Activated CD8-positive, alpha-beta memory T cell treated with anti-CD3 and anti-CD28 coated beads for 36 hours (primary cell): ENCODE data around the gene SNRPA1. TPM values are rescaled to one million over a fixed set of nuclear protein-coding genes. Genes with fewer than 3 reads are reported as not detected.

Experiments
- CTCF ChIA-PET: fragments of 350-600 bp; sonication (Branson Sonifier 250); formaldehyde crosslinking; loops from one replicate; lab custom pipeline; 2021; ENCODE audit warnings: antibody characterized with exemption; lab: Charles Lee
- POLR2A ChIA-PET: fragments of 350-600 bp; sonication (Branson Sonifier 250); formaldehyde crosslinking; loops from one replicate; lab custom pipeline; 2021; ENCODE audit warnings: antibody characterized with exemption; lab: Charles Lee
- total RNA-seq, 2 experiments: library from RNA; stranded (reverse); gene quantifications; one replicate each; pipeline ENCODE4 v1.2.3, GENCODE V29; 2021

The SNRPA1 gene
- total RNA-seq, 2 experiments from 2014 or later: 233 to 237 TPM

- ChIA-PET CTCF (interaction anchor here (2.2 kb wide), 1 partner anchor 9 kb away, joined by 7 read pairs; no protein-coding TSS in a partner anchor), POLR2A (no interaction called here)
Observed at GRCh38 chr15:101322016-101322695, 27.1 kb upstream of the SNRPA1 start.

GRCh38 chr15:101320501-101321052 is 25.5 kb upstream of the SNRPA1 start:
- POLR2A ChIA-PET: interaction anchor here (0.5 to 1.2 kb wide), 2 partner anchors 28 to 193 kb away, joined by 3 to 7 read pairs; no protein-coding TSS in a partner anchor
- CTCF ChIA-PET: interaction anchor here (0.9 to 2.2 kb wide), 5 partner anchors 10 to 26 kb away, joined by 3 to 9 read pairs (median 4); partner anchors contain the start of gene SNRPA1

- CTCF ChIA-PET: no interaction called here
- POLR2A ChIA-PET: no interaction called here
Observed at GRCh38 chr15:101318839-101319238, 23.8 kb upstream of the SNRPA1 start.

GRCh38 chr15:101318147-101318819 is 23.2 kb upstream of the SNRPA1 start:
- CTCF ChIA-PET: no interaction called here
- POLR2A ChIA-PET: no interaction called here

- CTCF ChIA-PET: no interaction called here
- POLR2A ChIA-PET: interaction anchor here (0.6 kb wide), 1 partner anchor 1729 kb away, joined by 3 read pairs; no protein-coding TSS in a partner anchor
Observed at GRCh38 chr15:101317336-101317872, 22.4 kb upstream of the SNRPA1 start.

GRCh38 chr15:101316529-101316928 is 21.5 kb upstream of the SNRPA1 start:
- POLR2A ChIA-PET: interaction anchor here (0.6 kb wide), 1 partner anchor 1728 kb away, joined by 3 read pairs; no protein-coding TSS in a partner anchor

GRCh38 chr15:101315736-101316135 is 20.7 kb upstream of the SNRPA1 start:
- POLR2A ChIA-PET: no interaction called here

More at GRCh38 chr15:101316529-101316928, 21.5 kb upstream of the SNRPA1 start:
- CTCF ChIA-PET: no interaction called here

GRCh38 chr15:101314336-101315125 is 19.5 kb upstream of the SNRPA1 start:
- POLR2A ChIA-PET: no interaction called here
- CTCF ChIA-PET: interaction anchor here (0.6 to 2.3 kb wide), 4 partner anchors 14 to 59 kb away, joined by 3 to 5 read pairs (median 4); no protein-coding TSS in a partner anchor

More at GRCh38 chr15:101315736-101316135, 20.7 kb upstream of the SNRPA1 start:
- CTCF ChIA-PET: interaction anchor here (1.0 to 2.3 kb wide), 3 partner anchors 15 to 60 kb away, joined by 3 to 5 read pairs (median 4); no protein-coding TSS in a partner anchor

GRCh38 chr15:101313041-101313761 is 18.2 kb upstream of the SNRPA1 start:
- CTCF ChIA-PET: interaction anchor here (1.1 to 2.3 kb wide), 2 partner anchors 12 to 13 kb away, joined by 4 to 5 read pairs; no protein-coding TSS in a partner anchor

GRCh38 chr15:101310508-101310907 is 15.5 kb upstream of the SNRPA1 start:
- CTCF ChIA-PET: no interaction called here
- POLR2A ChIA-PET: no interaction called here

More at GRCh38 chr15:101313041-101313761, 18.2 kb upstream of the SNRPA1 start:
- POLR2A ChIA-PET: no interaction called here

GRCh38 chr15:101310161-101310480 is 15.1 kb upstream of the SNRPA1 start:
- ChIA-PET CTCF (no interaction called here), POLR2A (no interaction called here)

GRCh38 chr15:101309436-101310160 is 14.6 kb upstream of the SNRPA1 start:
- POLR2A ChIA-PET: no interaction called here
- CTCF ChIA-PET: no interaction called here

GRCh38 chr15:101308604-101309435 is 13.8 kb upstream of the SNRPA1 start:
- CTCF ChIA-PET: no interaction called here
- POLR2A ChIA-PET: no interaction called here

GRCh38 chr15:101307897-101308603 is 13.0 kb upstream of the SNRPA1 start:
- POLR2A ChIA-PET: no interaction called here
- CTCF ChIA-PET: no interaction called here

- POLR2A ChIA-PET: no interaction called here
- CTCF ChIA-PET: no interaction called here
Observed at GRCh38 chr15:101307048-101307896, 12.2 kb upstream of the SNRPA1 start.
